ENCODE measurements around the gene MOB3B.
A peak's percentile ranks its signal among the peaks of the same experiment; 100 is the strongest.

Gene MOB3B

GRCh38 chr9:27279611-27280010 lies 250.0 kb downstream of the MOB3B start:
- TF ChIP-seq KLF9 (tag by site-specific recombination; IDR thresholded peaks at IDR 0.05; ENCODE audit: low read depth), result no peak
- peak; percentile 67 for TF ChIP-seq ZXDB (tag by site-specific recombination; IDR thresholded peaks at IDR 0.05)
- TF ChIP-seq ZNF350 (tag by site-specific recombination; IDR thresholded peaks at IDR 0.05), result no peak
- TF ChIP-seq ZNF843 (tag by site-specific recombination; IDR thresholded peaks at IDR 0.05), result peak; percentile 59; the same call in 1 of the 2 replicates
- peak; percentile 63 for TF ChIP-seq FEZF1 (tag by site-specific recombination; IDR thresholded peaks at IDR 0.05)

GRCh38 chr9:27278374-27278773 lies 251.2 kb downstream of the MOB3B start:
- ChIA-PET POLR2A (no interaction called here), CTCF (interaction anchor here (0.7 to 2.6 kb wide), 5 partner anchors 9 to 245 kb away, joined by 3 to 8 read pairs (median 4); no protein-coding TSS in a partner anchor)
- no peak overlapping the region for H3K27ac ChIP-seq (ENCODE audit: extremely low read depth, low read depth, low read length)
- H3K4me1 ChIP-seq (ENCODE audit: control insufficient read depth, insufficient read depth, low read length), result no peaks in the 10 kb centered on the region
- no peak overlapping the region for H3K4me3 ChIP-seq (ENCODE audit: low read depth, low read length)
- H3K9me3 ChIP-seq (ENCODE audit: control insufficient read depth, insufficient read depth, low read depth, low read length), result no peaks in the 10 kb centered on the region
- TF ChIP-seq ZBTB10 (tag by site-specific recombination; IDR thresholded peaks at IDR 0.05), result no peak
- no peaks in the 10 kb centered on the region for H3K36me3 ChIP-seq (ENCODE audit: control insufficient read depth in 2 of 2, insufficient read depth in 1 of 2, low read length in 2 of 2)

More at GRCh38 chr9:27279611-27280010, 250.0 kb downstream of the MOB3B start:
- CTCF ChIA-PET, result interaction anchor here (0.6 to 2.6 kb wide), 7 partner anchors 32 to 463 kb away, joined by 3 to 8 read pairs (median 3); no protein-coding TSS in a partner anchor
- Histone ChIP-seq H3K4me3 (ENCODE audit: low read depth, low read length) (no peak overlapping the region), H3K36me3 (ENCODE audit: control insufficient read depth in 2 of 2, insufficient read depth in 1 of 2, low read length in 2 of 2) (no peaks in the 10 kb centered on the region), H3K9me3 (ENCODE audit: control insufficient read depth, insufficient read depth, low read depth, low read length) (no peaks in the 10 kb centered on the region), H3K27ac (ENCODE audit: extremely low read depth, low read depth, low read length) (no peak overlapping the region), H3K4me1 (ENCODE audit: control insufficient read depth, insufficient read depth, low read length) (no peaks in the 10 kb centered on the region)
- POLR2A ChIA-PET, result interaction anchor here (0.6 kb wide), 1 partner anchor 408 kb away, joined by 5 read pairs; no protein-coding TSS in a partner anchor

- CTCF ChIA-PET, result interaction anchor here (0.6 to 3.5 kb wide), 24 partner anchors 8 to 1693 kb away, joined by 3 to 39 read pairs (median 4); no protein-coding TSS in a partner anchor
- Histone ChIP-seq H3K4me1 (ENCODE audit: control insufficient read depth, insufficient read depth, low read length) (no peaks in the 10 kb centered on the region), H3K36me3 (ENCODE audit: control insufficient read depth in 2 of 2, insufficient read depth in 1 of 2, low read length in 2 of 2) (no peaks in the 10 kb centered on the region), H3K27ac (ENCODE audit: extremely low read depth, low read depth, low read length) (no peak overlapping the region), H3K9me3 (ENCODE audit: control insufficient read depth, insufficient read depth, low read depth, low read length) (no peaks in the 10 kb centered on the region), H3K4me3 (ENCODE audit: low read depth, low read length) (no peak overlapping the region)
- POLR2A ChIA-PET, result no interaction called here
- no peak for TF ChIP-seq ZNF571 (tag by site-specific recombination; IDR thresholded peaks at IDR 0.05)
- TF ChIP-seq GLI2 (tag by site-specific recombination; IDR thresholded peaks at IDR 0.05; ENCODE audit: borderline replicate concordance, low read depth), result no peak
- TF ChIP-seq ZNF274 (IDR thresholded peaks at IDR 0.05; ENCODE audit: low read length), result no peak
- TF ChIP-seq ZNF274 (tag by site-specific recombination; IDR thresholded peaks at IDR 0.05; ENCODE audit: borderline replicate concordance), result no peak
- no peak for TF ChIP-seq ZNF26 (tag by site-specific recombination; IDR thresholded peaks at IDR 0.05)
- peak; percentile 74 for TF ChIP-seq ZNF654 (tag by site-specific recombination; IDR thresholded peaks at IDR 0.05; ENCODE audit: low read depth)
- no peak for TF ChIP-seq ZNF138 (tag by site-specific recombination; IDR thresholded peaks at IDR 0.05; ENCODE audit: borderline replicate concordance)
- no peak for TF ChIP-seq ZNF223 (tag by site-specific recombination; IDR thresholded peaks at IDR 0.05)
- no peak for TF ChIP-seq ZNF37A (tag by site-specific recombination; IDR thresholded peaks at IDR 0.05)
- TF ChIP-seq ZNF350 (tag by site-specific recombination; IDR thresholded peaks at IDR 0.05), result no peak
- no peak for TF ChIP-seq ZBTB26 (tag by site-specific recombination; optimal IDR thresholded peaks at IDR 0.05)
- 0 out of 2 replicates have a peak, but pooled peaks have one; percentile 23 for TF ChIP-seq ZNF335 (tag by site-specific recombination; conservative IDR thresholded peaks at IDR 0.05)
- no peak for TF ChIP-seq ZNF302 (tag by site-specific recombination; IDR thresholded peaks at IDR 0.05; ENCODE audit: low read depth)
- TF ChIP-seq ZNF48 (tag by site-specific recombination; IDR thresholded peaks at IDR 0.05), result no peak
- TF ChIP-seq ZNF121 (tag by site-specific recombination; IDR thresholded peaks at IDR 0.05), result no peak
- no peak for TF ChIP-seq ZNF529 (tag by site-specific recombination; IDR thresholded peaks at IDR 0.05; ENCODE audit: insufficient replicate concordance)
- TF ChIP-seq ZNF670 (tag by site-specific recombination; IDR thresholded peaks at IDR 0.05; ENCODE audit: low read depth), result no peak
- no peak for TF ChIP-seq ZNF292 (tag by site-specific recombination; IDR thresholded peaks at IDR 0.05; ENCODE audit: borderline replicate concordance, low read depth)
- 0 out of 2 replicates have a peak, but pooled peaks have one; percentile 25 for TF ChIP-seq ZNF660 (tag by site-specific recombination; IDR thresholded peaks at IDR 0.05)
- TF ChIP-seq ZNF521 (tag by site-specific recombination; IDR thresholded peaks at IDR 0.05), result no peak
Observed at GRCh38 chr9:27276193-27277030, 253.2 kb downstream of the MOB3B start.

Data from HEK293 (cell line).